ENCODE data around the gene MYL12A.
A peak's percentile ranks its signal among the peaks of the same experiment; 100 is the strongest.

Gene MYL12A

DNA sequence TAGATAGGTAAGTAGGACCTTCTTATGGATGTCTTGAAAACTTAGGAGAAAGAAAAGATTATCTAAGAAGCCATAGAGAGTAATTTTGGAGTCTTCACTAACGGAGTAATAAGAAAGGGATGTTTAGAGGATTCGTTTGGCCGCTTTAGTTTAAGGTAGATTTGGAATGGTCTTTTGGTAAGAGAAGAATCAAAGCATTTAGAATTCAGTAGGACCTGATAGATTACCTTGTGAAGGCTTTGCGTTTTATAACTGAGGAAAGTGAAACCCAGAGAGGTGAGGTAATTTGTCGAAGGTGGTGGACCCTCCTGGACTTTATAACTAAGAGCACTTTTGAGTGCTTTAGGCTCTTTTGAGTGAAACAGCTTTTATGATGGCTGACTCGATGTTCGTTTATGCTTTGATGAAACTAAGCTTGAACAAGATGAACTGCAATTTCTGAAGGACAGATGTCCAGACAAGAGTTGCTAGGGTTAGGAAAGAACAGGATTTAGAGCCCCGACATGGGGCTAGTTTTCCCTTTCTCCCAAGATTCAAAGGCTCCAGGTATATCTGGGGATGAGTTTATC, 15.6 kb downstream of the MYL12A start:
- ATAC-seq (ENCODE audit: low read depth): no peak
- DNase-seq (ENCODE audit: low spot score): no peak
- Histone ChIP-seq H3K4me1 (ENCODE audit: insufficient read depth, poor library complexity, severe bottlenecking) (peaks cover 42% of the 10 kb centered on the region), H3K4me3 (ENCODE audit: severe bottlenecking) (peak overlapping the region; percentile 75), H3K9me3 (ENCODE audit: severe bottlenecking) (no peaks in the 10 kb centered on the region), H3K36me3 (ENCODE audit: low read depth) (peaks cover 18% of the 10 kb centered on the region; the same call in 1 of the 2 replicates), H3K27me3 (ENCODE audit: insufficient read depth, poor library complexity, severe bottlenecking) (no peaks in the 10 kb centered on the region), H3K27ac (ENCODE audit: poor library complexity, severe bottlenecking) (peak overlapping the region; percentile 93)
- TF ChIP-seq, protein P1, sequence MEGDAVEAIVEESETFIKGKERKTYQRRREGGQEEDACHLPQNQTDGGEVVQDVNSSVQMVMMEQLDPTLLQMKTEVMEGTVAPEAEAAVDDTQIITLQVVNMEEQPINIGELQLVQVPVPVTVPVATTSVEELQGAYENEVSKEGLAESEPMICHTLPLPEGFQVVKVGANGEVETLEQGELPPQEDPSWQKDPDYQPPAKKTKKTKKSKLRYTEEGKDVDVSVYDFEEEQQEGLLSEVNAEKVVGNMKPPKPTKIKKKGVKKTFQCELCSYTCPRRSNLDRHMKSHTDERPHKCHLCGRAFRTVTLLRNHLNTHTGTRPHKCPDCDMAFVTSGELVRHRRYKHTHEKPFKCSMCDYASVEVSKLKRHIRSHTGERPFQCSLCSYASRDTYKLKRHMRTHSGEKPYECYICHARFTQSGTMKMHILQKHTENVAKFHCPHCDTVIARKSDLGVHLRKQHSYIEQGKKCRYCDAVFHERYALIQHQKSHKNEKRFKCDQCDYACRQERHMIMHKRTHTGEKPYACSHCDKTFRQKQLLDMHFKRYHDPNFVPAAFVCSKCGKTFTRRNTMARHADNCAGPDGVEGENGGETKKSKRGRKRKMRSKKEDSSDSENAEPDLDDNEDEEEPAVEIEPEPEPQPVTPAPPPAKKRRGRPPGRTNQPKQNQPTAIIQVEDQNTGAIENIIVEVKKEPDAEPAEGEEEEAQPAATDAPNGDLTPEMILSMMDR (IDR thresholded peaks at IDR 0.05; ENCODE audit: poor library complexity, severe bottlenecking): no peak

DNA sequence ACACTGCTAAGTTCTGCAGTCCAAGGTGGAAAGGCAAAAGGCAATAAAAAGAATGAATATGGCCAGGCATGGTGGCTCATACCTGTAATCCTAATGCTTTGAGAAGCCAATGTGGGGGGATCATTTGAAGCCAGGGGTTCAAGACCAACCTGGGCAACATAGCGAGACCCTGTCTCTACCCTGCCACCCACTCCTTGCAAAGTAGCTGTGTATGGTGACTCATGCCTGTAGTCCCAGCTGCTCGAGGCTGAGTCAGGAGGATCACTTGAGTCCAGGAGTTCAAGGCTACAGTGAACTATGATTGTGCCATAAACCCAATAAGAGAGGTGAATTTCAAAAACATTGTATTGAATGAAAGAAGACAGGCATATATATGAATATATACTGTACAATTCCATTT, 16.8 kb downstream of the MYL12A start:
- H3K27ac ChIP-seq (ENCODE audit: poor library complexity, severe bottlenecking): peak overlapping the region; percentile 93
- peaks cover 53% of the 10 kb centered on the region for H3K4me1 ChIP-seq (ENCODE audit: insufficient read depth, poor library complexity, severe bottlenecking)
- H3K4me3 ChIP-seq (ENCODE audit: severe bottlenecking): no peak overlapping the region
- H3K27me3 ChIP-seq (ENCODE audit: insufficient read depth, poor library complexity, severe bottlenecking): no peaks in the 10 kb centered on the region
- no peaks in the 10 kb centered on the region for H3K9me3 ChIP-seq (ENCODE audit: severe bottlenecking)
- no peak for ATAC-seq (ENCODE audit: low read depth)
- H3K36me3 ChIP-seq (ENCODE audit: low read depth): peaks cover 13% of the 10 kb centered on the region; the same call in 1 of the 2 replicates
- TF ChIP-seq, protein P1 (IDR thresholded peaks at IDR 0.05; ENCODE audit: poor library complexity, severe bottlenecking): no peak
- DNase-seq (ENCODE audit: low spot score): no peak

DNA sequence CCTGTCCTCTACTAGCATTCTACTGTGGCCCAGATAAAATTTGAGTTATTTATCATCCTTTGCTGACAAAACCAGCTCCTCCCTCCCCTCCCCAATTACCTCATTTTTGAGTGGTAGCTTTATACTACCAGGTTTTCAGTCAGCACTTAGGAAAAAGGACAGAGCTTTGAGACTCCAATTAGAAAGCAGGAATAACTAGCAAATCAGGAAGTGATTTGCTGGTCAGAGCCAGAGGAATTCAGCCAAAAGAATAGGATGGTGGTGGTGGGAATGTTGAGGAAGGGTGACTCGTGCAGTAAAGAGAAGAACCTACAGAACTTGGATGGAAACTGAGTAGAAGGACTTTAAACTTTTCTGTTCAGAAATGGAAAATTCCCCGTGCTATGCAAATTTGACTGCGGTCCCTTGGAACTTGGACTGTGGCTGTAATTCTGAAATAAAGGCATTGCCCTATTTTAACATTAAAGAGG, 18.0 kb downstream of the MYL12A start:
- DNase-seq (ENCODE audit: low spot score) (no peak), ATAC-seq (ENCODE audit: low read depth) (no peak)
- H3K4me1 ChIP-seq (ENCODE audit: insufficient read depth, poor library complexity, severe bottlenecking): peaks cover 54% of the 10 kb centered on the region
- no peaks in the 10 kb centered on the region for H3K9me3 ChIP-seq (ENCODE audit: severe bottlenecking)
- peaks cover 13% of the 10 kb centered on the region; the same call in 1 of the 2 replicates for H3K36me3 ChIP-seq (ENCODE audit: low read depth)
- H3K4me3 ChIP-seq (ENCODE audit: severe bottlenecking): no peak overlapping the region
- TF ChIP-seq, protein P1 (IDR thresholded peaks at IDR 0.05; ENCODE audit: poor library complexity, severe bottlenecking): no peak
- H3K27ac ChIP-seq (ENCODE audit: poor library complexity, severe bottlenecking): peak overlapping the region; percentile 8
- no peaks in the 10 kb centered on the region for H3K27me3 ChIP-seq (ENCODE audit: insufficient read depth, poor library complexity, severe bottlenecking)

DNA sequence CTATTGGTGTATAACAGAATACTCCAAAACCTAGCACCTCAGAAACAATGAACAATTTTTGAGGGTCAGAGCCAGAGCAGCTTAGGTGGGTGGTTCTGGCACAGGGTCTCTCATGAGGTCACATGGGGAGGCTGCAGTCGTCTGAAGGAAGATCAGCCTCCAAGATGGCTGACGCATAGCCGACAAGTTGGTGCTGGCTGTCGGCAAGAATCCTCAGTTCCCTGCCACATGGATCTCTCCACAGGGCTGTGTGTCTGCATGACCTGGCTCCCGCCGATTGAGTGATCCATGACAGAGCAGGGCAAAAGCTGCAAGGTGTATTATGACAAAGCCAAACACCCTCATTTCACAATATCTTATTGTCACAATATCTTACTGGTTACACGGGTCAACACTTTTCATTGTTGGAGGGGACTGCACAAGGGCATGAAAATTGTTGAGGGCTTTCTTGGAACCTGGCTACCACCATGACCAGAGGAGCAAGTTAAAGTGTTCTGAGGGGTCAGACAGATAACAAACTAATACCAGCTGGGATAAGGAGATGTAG, 18.5 kb downstream of the MYL12A start:
- H3K27ac ChIP-seq (ENCODE audit: poor library complexity, severe bottlenecking): peak overlapping the region; percentile 8

More for the DNA sequence above, 18.5 kb downstream of the MYL12A start:
- Histone ChIP-seq H3K9me3 (ENCODE audit: severe bottlenecking) (no peaks in the 10 kb centered on the region), H3K27me3 (ENCODE audit: insufficient read depth, poor library complexity, severe bottlenecking) (no peaks in the 10 kb centered on the region), H3K4me3 (ENCODE audit: severe bottlenecking) (no peak overlapping the region), H3K36me3 (ENCODE audit: low read depth) (peaks cover 18% of the 10 kb centered on the region; the same call in 1 of the 2 replicates), H3K4me1 (ENCODE audit: insufficient read depth, poor library complexity, severe bottlenecking) (peaks cover 54% of the 10 kb centered on the region)
- no peak for DNase-seq (ENCODE audit: low spot score)
- TF ChIP-seq, protein P1 (IDR thresholded peaks at IDR 0.05; ENCODE audit: poor library complexity, severe bottlenecking): no peak
- no peak for ATAC-seq (ENCODE audit: low read depth)
